HuH-7.5 (cell line): Measurements from ENCODE around the gene MRPL23.

ENCODE experiments used
- DNase-seq: peaks from one replicate; pipeline ENCODE4 v3.0.0; 2011; ENCODE audit warnings: low spot score

MRPL23 gene

DNA sequence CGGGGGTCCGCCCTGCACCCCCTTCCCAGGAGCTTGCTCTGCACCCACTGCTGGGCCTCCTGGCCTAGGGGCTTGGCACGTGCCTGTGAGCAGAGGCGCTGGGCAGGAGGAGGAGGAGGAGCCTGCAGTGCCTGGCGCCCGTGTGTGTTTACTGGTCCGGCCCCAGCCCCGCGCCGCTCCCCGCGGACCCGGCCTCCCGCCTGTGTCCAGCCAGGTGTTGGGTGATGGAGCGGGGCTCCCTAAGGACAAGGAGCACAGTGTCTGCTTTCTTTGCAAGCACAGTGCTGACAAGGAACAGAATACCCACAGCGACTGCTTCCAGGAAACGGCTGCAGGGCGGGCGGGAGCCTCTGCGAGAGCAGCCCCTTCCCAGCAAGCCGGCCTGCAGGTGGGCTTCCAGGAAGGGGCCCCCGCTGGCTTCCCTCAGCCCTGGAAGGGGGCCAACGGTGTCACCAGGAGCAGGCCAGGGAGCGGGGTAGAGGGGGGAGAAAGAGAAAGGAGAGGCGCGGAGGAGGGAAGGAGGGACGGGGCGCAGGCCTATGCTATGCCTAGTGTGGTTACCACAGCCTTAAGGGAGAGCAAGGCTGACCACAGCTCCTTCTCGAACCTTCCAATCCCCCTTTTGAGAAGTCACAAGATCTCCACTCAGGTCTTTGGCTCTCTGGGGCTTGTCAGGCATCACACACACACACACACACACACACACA, 43.9 kb downstream of the MRPL23 start:
- DNase-seq = no peak

GRCh38 chr11:1992111-1992510, 45.0 kb downstream of the MRPL23 start:
- DNase-seq = no peak

GRCh38 chr11:1994121-1994520, 47.0 kb downstream of the MRPL23 start:
- DNase-seq = no peak

GRCh38 chr11:1997755-1998154, 50.6 kb downstream of the MRPL23 start, which contains the start of gene H19:
Gene H19 (minus strand): TSS chr11:1997842.
- DNase-seq = no peak

DNA sequence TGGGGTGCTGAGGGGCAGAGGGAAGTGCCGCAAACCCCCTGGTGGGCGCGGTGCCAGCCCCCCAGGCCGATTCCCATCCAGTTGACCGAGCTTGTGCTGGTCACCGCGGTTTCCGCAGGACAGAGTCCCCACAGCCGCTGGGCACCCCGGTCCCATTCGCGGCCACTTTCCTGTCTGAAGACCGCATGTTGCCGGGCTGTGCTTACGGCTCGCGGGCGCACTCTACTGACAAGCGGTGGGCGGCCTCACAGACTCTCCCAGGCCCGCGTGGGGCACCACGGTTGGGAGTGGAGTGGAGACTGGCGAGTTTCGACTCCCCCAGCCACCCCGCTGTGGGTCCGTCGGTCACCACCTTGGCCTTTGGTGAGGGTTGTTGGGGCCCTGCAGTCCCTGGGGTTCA, 51.2 kb downstream of the MRPL23 start:
- no peak for DNase-seq

DNA sequence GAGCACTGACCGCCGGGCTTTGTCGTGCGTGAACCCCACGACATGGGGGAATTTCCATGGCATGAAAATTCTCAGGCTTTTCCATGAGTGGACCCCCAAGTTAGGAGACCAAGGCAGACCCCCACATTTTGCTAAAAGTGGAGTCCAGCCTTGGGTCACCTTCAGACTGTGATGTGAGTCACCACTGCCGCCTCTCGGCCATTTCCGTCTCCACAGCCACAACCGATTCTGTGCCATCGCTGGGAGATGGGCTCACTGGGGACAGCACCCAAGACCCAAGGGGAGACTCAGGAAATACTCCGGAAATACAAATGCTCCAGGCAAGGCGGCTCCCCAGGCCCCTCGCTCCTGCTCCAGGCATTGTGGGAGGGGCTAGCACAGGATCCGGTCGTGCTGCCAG, 51.7 kb downstream of the MRPL23 start:
- no peak for DNase-seq

DNA sequence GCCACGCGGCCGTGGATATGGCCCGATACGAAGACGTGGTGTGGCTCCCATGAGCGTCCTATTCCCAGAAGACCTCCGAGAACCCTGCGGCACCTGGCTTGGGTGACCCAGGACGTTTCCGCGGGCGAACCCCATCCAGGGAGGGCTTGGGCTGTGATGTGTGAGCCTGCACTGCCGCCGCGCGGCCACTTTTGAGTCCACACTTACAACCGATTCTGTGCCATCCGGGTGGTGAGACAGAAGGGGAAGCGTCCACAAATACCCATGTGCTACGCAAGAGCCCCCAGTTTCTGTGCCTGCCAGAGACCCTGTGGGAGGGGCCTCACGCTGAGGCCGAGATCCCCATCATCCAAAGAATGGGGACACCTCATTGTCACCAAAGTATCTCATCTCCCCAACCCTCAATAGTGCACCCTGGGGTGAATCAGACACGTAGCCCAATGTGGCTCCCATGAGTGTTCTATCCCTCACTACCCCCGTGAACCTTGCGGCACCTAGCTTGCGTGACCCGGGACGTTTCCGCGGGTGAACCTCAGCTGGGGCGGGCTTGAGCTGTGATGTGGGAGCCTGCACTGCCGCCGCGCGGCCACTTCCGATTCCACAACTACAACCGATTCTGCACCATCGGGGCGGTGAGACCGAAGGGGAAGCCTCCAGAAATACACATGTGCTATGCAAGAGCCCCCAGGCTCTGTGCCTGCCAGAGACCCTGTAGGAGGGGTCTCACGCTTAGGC, 55.1 kb downstream of the MRPL23 start:
- DNase-seq = no peak

GRCh38 chr11:2002807-2003206, 55.7 kb downstream of the MRPL23 start:
- no peak for DNase-seq

DNA sequence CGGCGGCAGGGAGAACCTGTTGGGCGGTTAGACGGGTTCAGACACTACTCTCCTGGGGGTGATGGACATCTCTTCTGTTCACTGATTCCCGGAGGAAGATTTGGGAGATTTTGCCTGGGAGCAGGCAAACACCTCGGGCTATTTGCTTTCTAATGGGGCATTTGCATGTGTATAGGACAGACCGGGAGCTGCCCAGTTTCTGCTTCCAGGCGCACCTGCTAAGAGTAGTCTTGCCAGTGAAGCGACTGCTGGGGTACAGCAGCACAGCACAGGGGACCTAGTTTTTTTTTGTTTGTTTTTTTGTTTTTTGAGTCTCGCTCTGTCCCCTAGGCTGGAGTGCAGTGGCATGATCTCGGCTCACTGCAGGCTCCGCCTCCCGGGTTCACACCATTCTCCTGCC, 57.3 kb downstream of the MRPL23 start:
- DNase-seq = no peak
